A549 (cell line): ENCODE measurements around the gene AIPL1.

Experiments
- CTCF ChIP-seq: fragments of >200 bp; sonication (Bioruptor Twin); formaldehyde crosslinking; IDR thresholded peaks from 3 replicates; pipeline ENCODE4 v1.5.1; 2016
- HDAC2 ChIP-seq: fragments of 200-600 bp; sonication (generic); IDR thresholded peaks from 2 replicates; pipeline ENCODE4 v1.6.1; 2016
- HOXB5 ChIP-seq: fragments of 250-450 bp; sonication (Bioruptor Pico); IDR thresholded peaks from 2 replicates; pipeline ENCODE4 v1.5.0; 2020; ENCODE audit warnings: mild to moderate bottlenecking, moderate library complexity
- MAX ChIP-seq: IDR thresholded peaks from 2 replicates; pipeline ENCODE4 v1.6.1; 2012
- PBX3 ChIP-seq: IDR thresholded peaks from 2 replicates; pipeline ENCODE4 v1.6.1; 2012

GRCh38 chr17:6467567-6467966 lies 32.6 kb upstream of the AIPL1 start:
- TF ChIP-seq PBX3: no peak
- no peak for TF ChIP-seq CTCF
- no peak for TF ChIP-seq HOXB5
- TF ChIP-seq HDAC2: no peak
- TF ChIP-seq MAX: no peak
